Astrocyte (in vitro differentiated cells and primary cell): ENCODE data around the gene CRYBB2.

Experiments
- CTCF ChIP-seq: IDR thresholded peaks from 2 replicates; pipeline ENCODE4 v1.5.1; 2011; ENCODE audit warnings: low read depth, mild to moderate bottlenecking, inconsistent platforms, low read length, moderate library complexity; ENCODE audit not compliant: insufficient read depth
- EZH2 ChIP-seq: IDR thresholded peaks from 2 replicates; pipeline ENCODE4 v1.6.1; 2012; ENCODE audit warnings: mild to moderate bottlenecking, low read length, inconsistent platforms; ENCODE audit not compliant: insufficient read depth

GRCh38 chr22:25201557-25202273 is 17.7 kb upstream of the CRYBB2 start:
- TF ChIP-seq CTCF = no peak
- TF ChIP-seq EZH2 = no peak
